Colonic mucosa (tissue), 4 donors: ENCODE measurements around the gene GPC5. TPM values are rescaled to one million over a fixed set of nuclear protein-coding genes. Genes with fewer than 3 reads are reported as not detected.

Experiments
- DNase-seq: peaks from one replicate; pipeline ENCODE4 v3.0.0-alpha.2; 2020
- H3K27ac ChIP-seq: fragments of 200-600 bp; one replicate; pipeline ENCODE4 v1.8.0; 2021
- H3K27me3 ChIP-seq: fragments of 200-600 bp; one replicate; pipeline ENCODE4 v1.8.0; 2021
- H3K36me3 ChIP-seq: fragments of 200-600 bp; one replicate; pipeline ENCODE4 v1.8.0; 2021
- H3K4me1 ChIP-seq: fragments of 200-600 bp; one replicate; pipeline ENCODE4 v1.8.0; 2021; ENCODE audit warnings: mild to moderate bottlenecking
- H3K4me3 ChIP-seq: fragments of 200-600 bp; one replicate; pipeline ENCODE4 v1.8.0; 2021
- H3K9ac ChIP-seq, 2 donors: one replicate each; pipeline ENCODE4 v1.7.0; 2013; ENCODE audit warnings: control low read depth in 2 of 2, low read depth in 2 of 2, low read length in 2 of 2
- H3K9me3 ChIP-seq: fragments of 200-600 bp; one replicate; pipeline ENCODE4 v1.8.0; 2021
- CTCF ChIP-seq: fragments of 200-600 bp; IDR thresholded peaks from one replicate; pipeline ENCODE4 v1.8.0; 2022; ENCODE audit warnings: antibody characterized with exemption, mild to moderate bottlenecking
- intact Hi-C: fragments of 100-400 bp; cut with DNase I; formaldehyde crosslinking; loops from one replicate; pipeline ENCODE4 v1.14.1; 2022
- total RNA-seq, 2 donors: library from RNA; stranded (reverse); fragmentation: NEBNext Ultra II Directional in 1 of 2; extraction: Animal tissue kit (Norgen Biotek cat#: 25700) in 1 of 2; gene quantifications; one replicate each; pipeline ENCODE4 v1.2.1, GENCODE V29; 2021
- donor health status: healthy.
- donor health status: DM: no; HTN: no; CAD: no.
- donor health status: DM: no; HTN: no; CAD: no.

GPC5 gene
- total RNA-seq, 2 donors from 2014 or later, result 0.42 TPM; not detected in 1

- H3K9me3 ChIP-seq, result no peaks in the 10 kb centered on the region
- intact Hi-C loops, result no loop called here
- H3K4me1 ChIP-seq, result no peaks in the 10 kb centered on the region
- H3K27me3 ChIP-seq, result no peaks in the 10 kb centered on the region
- no peaks in the 10 kb centered on the region for H3K36me3 ChIP-seq
- no peak for TF ChIP-seq CTCF
- DNase-seq, result no peak
- H3K9ac ChIP-seq, result no peak overlapping the region
- no peak overlapping the region for H3K27ac ChIP-seq
- H3K4me3 ChIP-seq, result no peak overlapping the region
These were observed 166.9 kb downstream of the GPC5 start for GRCh38 chr13:91565296-91565695.

- Histone ChIP-seq H3K4me3 (no peak overlapping the region), H3K4me1 (no peaks in the 10 kb centered on the region), H3K27ac (no peak overlapping the region), H3K36me3 (no peaks in the 10 kb centered on the region), H3K9me3 (no peaks in the 10 kb centered on the region), H3K27me3 (no peaks in the 10 kb centered on the region), H3K9ac (no peak overlapping the region)
- no peak for DNase-seq
- TF ChIP-seq CTCF, result no peak
- intact Hi-C loops, result no loop called here
These were observed 169.2 kb downstream of the GPC5 start for GRCh38 chr13:91567485-91568207.

- intact Hi-C loops, result no loop called here
- Histone ChIP-seq H3K27me3 (no peaks in the 10 kb centered on the region), H3K4me3 (no peak overlapping the region), H3K27ac (no peak overlapping the region), H3K9me3 (no peaks in the 10 kb centered on the region), H3K4me1 (no peaks in the 10 kb centered on the region), H3K9ac (no peak overlapping the region), H3K36me3 (no peaks in the 10 kb centered on the region)
- no peak for DNase-seq
- no peak for TF ChIP-seq CTCF
These were observed 173.3 kb downstream of the GPC5 start for GRCh38 chr13:91571681-91572080.

- Histone ChIP-seq H3K4me1 (no peaks in the 10 kb centered on the region), H3K27ac (no peak overlapping the region), H3K4me3 (no peak overlapping the region), H3K36me3 (no peaks in the 10 kb centered on the region), H3K27me3 (no peaks in the 10 kb centered on the region), H3K9me3 (no peaks in the 10 kb centered on the region), H3K9ac (no peak overlapping the region)
- no peak for DNase-seq
- no peak for TF ChIP-seq CTCF
- intact Hi-C loops, result no loop called here
These were observed 174.0 kb downstream of the GPC5 start for GRCh38 chr13:91572439-91572838.

DNA sequence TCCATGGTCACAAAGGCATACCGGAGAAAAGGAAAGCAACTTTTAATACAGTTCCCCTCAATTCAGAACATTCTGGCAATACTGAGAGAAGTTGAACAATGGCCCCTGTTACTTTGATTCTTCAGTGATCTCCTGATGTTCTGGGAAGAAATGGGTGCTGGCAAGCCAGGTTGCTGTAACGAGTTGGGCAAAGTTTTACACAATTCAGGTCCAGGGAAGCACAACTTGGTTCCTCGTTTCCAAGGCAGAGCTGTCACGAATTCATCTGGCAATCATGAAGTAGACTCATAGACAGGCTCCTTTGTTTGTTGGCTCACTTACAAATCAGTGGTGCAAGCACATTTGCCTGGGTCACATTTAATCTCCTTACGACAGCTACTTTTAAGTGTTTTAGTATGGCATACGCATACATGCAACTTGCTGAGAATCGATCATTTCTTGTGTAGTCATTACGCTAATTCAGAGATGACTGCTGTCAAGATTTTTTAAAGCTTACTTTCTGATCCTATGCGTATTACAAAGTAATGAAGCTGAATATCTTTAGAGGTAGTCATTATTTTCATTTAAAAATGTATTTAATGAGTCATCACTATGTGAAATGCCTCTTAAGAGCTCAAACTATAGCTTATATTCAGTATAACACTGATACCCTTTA is 174.7 kb downstream of the GPC5 start:
- intact Hi-C loops, result no loop called here
- TF ChIP-seq CTCF, result no peak
- no peaks in the 10 kb centered on the region for H3K4me1 ChIP-seq

More for the DNA sequence above, 174.7 kb downstream of the GPC5 start:
- DNase-seq, result no peak
- Histone ChIP-seq H3K36me3 (no peaks in the 10 kb centered on the region), H3K4me3 (no peak overlapping the region), H3K9me3 (no peaks in the 10 kb centered on the region), H3K9ac (no peak overlapping the region), H3K27ac (no peak overlapping the region), H3K27me3 (no peaks in the 10 kb centered on the region)
